ENCODE data around the gene WSB1. TPM values are rescaled to one million over a fixed set of nuclear protein-coding genes. Genes with fewer than 3 reads are reported as not detected.
A peak's percentile ranks its signal among the peaks of the same experiment; 100 is the strongest.

The WSB1 gene
- total RNA-seq, 8 experiments from 2014 or later: 64.9 to 305 (median 210) TPM

DNA sequence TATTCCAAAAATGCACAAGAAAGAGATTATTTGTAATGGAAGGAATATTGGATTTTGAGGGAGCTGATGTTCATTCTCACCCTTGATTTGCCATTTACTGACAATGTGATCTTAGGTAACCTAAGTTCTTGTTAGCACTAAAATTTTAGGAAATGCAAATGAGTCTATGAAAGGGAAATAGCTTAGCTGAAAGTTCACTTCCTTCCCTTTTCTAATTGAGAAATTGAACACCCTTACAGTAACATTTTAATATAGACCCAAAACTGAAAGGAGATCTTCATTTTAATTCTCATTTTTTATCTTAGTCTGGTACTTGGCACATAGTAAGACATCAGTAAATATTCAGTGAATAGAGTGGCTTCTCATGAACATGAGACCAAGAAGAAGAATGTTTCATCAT, 10.9 kb upstream of the WSB1 start:
- in situ Hi-C loops (cut with MboI; ENCODE audit: low pct_unique_long_range_greater_than_20kb in 2 of 9, low sequenced_read_pairs in 9 of 9, unreplicated experiment in 9 of 9): no loop called here
- Histone ChIP-seq H3K4me3 (no peak overlapping the region), H3K4me1 (replicated peaks in 1 of 2) (no peaks in the 10 kb centered on the region), H3K27ac (no peak overlapping the region)
- ATAC-seq (replicated peaks in 6 of 8): no peak

DNA sequence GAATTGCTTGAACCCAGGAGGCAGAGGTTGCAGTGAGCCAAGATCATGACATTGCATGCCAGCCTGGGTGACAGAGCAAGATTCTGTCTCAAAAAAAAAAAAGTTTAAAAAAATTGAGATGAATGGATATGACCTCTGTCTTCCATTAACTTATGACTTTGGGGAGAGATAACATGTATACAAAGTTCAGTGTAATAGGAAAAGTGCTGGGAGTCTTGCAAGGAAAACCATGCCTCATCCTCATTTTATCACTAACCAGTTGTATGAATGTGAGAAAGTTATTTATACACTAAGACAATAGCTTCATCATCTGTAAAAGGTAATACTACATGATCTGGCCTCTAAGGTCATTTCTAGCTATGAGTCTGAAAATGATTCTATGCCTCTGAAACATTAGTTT, 10.2 kb upstream of the WSB1 start:
- in situ Hi-C loops (cut with MboI; ENCODE audit: low pct_unique_long_range_greater_than_20kb in 2 of 9, low sequenced_read_pairs in 9 of 9, unreplicated experiment in 9 of 9): no loop called here
- no peak overlapping the region for H3K4me3 ChIP-seq
- H3K27ac ChIP-seq: no peak overlapping the region
- no peaks in the 10 kb centered on the region for H3K4me1 ChIP-seq (replicated peaks in 1 of 2)
- no peak for ATAC-seq (replicated peaks in 6 of 8)

DNA sequence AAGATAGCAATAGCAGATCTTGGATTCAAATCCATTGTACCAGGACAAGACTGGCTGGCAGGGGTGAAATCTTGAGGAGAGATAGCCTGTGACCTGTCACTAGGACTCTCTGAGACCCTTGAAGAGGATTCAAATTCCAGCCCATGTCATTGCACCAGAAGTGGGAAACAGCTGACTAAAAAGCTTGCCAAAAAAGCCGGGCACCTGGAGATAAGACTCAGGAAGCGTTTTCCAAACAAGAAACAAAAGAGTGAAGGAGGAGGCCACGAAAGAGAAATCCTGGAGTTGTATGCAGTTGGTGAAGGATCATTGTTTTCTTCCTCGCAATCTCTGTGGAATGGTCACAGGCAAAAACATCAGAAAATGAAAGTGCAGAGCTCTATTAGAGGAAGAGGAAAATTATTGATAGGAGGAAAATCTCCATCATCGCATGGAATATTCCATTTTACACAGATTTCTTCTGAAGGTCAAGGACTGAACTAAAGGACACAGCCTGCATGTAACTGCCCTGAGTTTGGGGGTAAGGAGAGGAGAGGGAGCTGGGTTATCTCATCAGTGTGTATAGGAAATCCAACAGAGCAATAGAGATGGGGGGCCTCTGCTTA, 9.0 kb upstream of the WSB1 start:
- H3K4me1 ChIP-seq (replicated peaks in 1 of 2): no peaks in the 10 kb centered on the region
- no peak overlapping the region for H3K27ac ChIP-seq
- in situ Hi-C loops (cut with MboI; ENCODE audit: low pct_unique_long_range_greater_than_20kb in 2 of 9, low sequenced_read_pairs in 9 of 9, unreplicated experiment in 9 of 9): no loop called here
- 46 to 100% (median 76%) methylated on average over 2 to 5 of the region's 5 CpGs for WGBS, 10 experiments
- no peak for ATAC-seq (replicated peaks in 6 of 8)
- no peak overlapping the region for H3K4me3 ChIP-seq

DNA sequence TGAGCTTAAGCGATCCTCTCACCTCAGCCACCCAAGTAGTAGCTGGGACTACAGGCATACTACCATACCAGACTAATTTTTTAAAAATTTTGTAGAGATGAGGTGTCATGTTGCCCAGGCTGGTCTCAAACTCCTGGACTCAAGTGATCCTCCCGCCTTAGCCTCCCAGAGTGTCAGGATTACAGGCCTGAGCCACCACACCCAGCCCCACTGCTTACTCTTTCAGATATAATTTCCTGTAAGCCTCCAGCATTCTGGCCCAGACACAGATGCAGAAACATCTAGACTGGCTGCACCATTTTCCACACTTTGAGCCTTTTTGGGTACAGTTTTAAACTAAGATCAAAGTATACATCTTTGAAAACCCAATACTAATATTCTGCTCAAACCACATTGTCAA, 8.4 kb upstream of the WSB1 start:
- peak in 1 of 8 experiments; percentile 38 for ATAC-seq (replicated peaks in 6 of 8)
- Histone ChIP-seq H3K27ac (no peak overlapping the region), H3K4me1 (replicated peaks in 1 of 2) (no peaks in the 10 kb centered on the region), H3K4me3 (no peak overlapping the region)
- WGBS, 10 experiments: 60 to 100% (median 100%) methylated on average over 1 of the region's 2 CpGs; no CpG with 5 or more reads in 6 of the 10 experiments
- in situ Hi-C loops (cut with MboI; ENCODE audit: low pct_unique_long_range_greater_than_20kb in 2 of 9, low sequenced_read_pairs in 9 of 9, unreplicated experiment in 9 of 9): no loop called here

DNA sequence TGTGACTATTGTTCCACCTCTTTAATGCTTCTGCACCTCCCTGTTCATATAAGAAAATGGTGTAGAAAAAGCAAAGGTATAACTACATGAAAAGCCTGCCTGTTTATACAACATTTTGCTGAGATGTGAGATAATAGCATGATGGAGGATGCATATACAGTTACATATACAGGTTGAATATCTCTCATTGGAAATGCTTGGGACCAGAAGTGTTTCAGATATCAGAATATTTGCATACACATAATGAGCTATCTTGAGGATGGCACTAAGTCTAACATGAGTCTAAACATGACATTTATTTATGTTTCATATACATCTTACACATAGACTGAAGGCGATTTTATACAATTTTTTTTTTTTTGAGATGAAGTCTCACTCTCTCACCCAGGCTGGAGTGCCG, 5.7 kb upstream of the WSB1 start:
- 64 to 100% (median 88%) methylated on average over 1 to 2 of the region's 2 CpGs; no CpG with 5 or more reads in 3 of the 10 experiments for whole genome bisulfite sequencing, 10 experiments
- in situ Hi-C loops (cut with MboI; ENCODE audit: low pct_unique_long_range_greater_than_20kb in 2 of 9, low sequenced_read_pairs in 9 of 9, unreplicated experiment in 9 of 9): no loop called here
- ATAC-seq (replicated peaks in 6 of 8): no peak
- Histone ChIP-seq H3K27ac (no peak overlapping the region), H3K4me3 (no peak overlapping the region), H3K4me1 (replicated peaks in 1 of 2) (peaks cover 1% of the 10 kb centered on the region in 2 donors)

DNA sequence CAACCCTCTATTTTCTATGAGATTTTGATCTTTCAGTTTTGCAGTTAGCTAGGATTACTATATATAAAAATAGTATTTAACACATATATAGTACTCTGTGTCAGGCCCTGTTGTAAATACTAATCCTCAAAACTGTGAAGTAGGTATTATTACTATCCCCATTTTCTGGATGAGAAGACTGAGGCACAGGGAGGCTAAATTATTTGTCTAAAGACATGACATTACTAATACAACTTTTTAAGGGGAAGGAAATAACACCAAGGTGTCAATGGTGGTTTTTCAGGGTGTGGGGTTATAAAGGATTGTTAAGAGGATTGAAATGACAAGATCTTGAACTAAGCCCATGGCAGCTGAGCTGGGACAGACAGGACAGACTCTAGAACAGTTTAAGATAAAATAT, 4.1 kb upstream of the WSB1 start:
- H3K4me3 ChIP-seq: no peak overlapping the region

DNA sequence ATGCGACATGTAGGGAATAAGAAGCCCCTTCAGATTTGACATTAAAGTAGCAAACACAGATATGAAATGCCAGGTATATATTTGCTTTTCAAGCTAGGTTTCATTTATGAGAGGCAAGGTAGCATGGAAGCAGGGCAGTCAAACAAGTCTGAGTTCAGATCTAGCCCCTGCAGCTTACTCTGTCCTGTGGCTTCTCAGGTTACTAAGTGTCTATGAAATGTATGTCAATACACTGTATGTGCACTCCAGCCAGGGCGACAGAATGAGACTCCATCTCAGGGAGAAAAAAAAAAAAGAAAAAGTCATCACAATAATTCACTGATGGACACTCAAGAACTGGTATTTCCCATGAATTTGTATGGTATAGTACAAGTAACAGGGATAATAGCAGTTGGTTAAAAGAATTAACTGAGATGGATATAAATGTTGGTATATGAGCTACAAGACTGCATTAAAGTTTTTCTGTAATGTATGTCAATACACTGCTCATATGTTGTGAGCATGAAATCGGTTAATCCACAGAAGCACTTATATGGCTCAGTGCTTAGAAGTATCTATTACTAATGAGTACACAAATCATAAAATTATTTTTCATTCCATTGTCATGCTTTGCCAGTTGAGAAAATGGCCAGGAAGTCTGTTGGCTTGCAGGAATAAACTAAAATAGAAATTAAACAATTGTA, 2.9 kb upstream of the WSB1 start:
- ATAC-seq (replicated peaks in 6 of 8): no peak
- WGBS, 10 experiments: 50 to 96% (median 78%) methylated on average over 1 to 3 of the region's 3 CpGs; no CpG with 5 or more reads in 1 of the 10 experiments
- in situ Hi-C loops (cut with MboI; ENCODE audit: low pct_unique_long_range_greater_than_20kb in 2 of 9, low sequenced_read_pairs in 9 of 9, unreplicated experiment in 9 of 9): no loop called here
- H3K27ac ChIP-seq: no peak overlapping the region
- H3K4me1 ChIP-seq (replicated peaks in 1 of 2): peaks cover 7% of the 10 kb centered on the region in 2 donors
- no peak overlapping the region for H3K4me3 ChIP-seq

More for the DNA sequence above, 4.1 kb upstream of the WSB1 start:
- in situ Hi-C loops (cut with MboI; ENCODE audit: low pct_unique_long_range_greater_than_20kb in 2 of 9, low sequenced_read_pairs in 9 of 9, unreplicated experiment in 9 of 9): no loop called here
- Histone ChIP-seq H3K27ac (no peak overlapping the region), H3K4me1 (replicated peaks in 1 of 2) (peaks cover 7% of the 10 kb centered on the region in 2 donors)
- no peak for ATAC-seq (replicated peaks in 6 of 8)

DNA sequence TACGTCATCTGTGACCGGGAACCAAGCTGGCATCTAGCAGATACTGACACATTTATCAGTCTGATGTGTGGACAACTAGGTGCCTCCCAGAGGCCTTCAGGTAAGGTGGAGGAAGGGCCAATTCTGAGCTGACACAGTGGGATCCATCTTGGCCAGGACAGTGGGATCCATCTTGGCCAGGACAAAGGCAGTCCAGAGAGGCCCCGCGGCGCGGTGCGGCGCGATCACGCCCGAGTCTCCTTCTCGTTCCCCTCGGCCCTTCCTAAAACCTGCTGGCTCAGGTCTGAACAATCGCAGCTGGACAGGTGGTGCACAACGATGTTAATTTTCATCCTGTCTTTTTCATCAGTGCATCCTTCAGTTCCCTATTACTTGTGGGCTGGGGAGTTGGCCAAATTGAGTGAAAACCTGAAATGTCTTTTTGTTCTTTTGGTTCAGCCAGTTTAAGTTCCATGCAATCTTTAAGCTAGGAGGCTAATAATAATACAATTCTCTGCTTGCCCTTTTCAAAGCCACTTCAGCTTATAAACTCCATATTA, 486 bp upstream of the WSB1 start:
- in situ Hi-C loops (cut with MboI; ENCODE audit: low pct_unique_long_range_greater_than_20kb in 2 of 9, low sequenced_read_pairs in 9 of 9, unreplicated experiment in 9 of 9): no loop called here
- peak overlapping the region; percentile 86 to 96 for H3K27ac ChIP-seq
- peaks cover 15% of the 10 kb centered on the region in 2 donors for H3K4me1 ChIP-seq (replicated peaks in 1 of 2)
- H3K4me3 ChIP-seq: peak overlapping the region; percentile 60 to 94 (median 75)
- peak in 4 of 8 experiments; percentile 0 to 1 (median 0) for ATAC-seq (replicated peaks in 6 of 8)
- 0 to 100% (median 75%) methylated on average over 1 to 10 of the region's 15 CpGs; no CpG with 5 or more reads in 3 of the 10 experiments for WGBS, 10 experiments

DNA sequence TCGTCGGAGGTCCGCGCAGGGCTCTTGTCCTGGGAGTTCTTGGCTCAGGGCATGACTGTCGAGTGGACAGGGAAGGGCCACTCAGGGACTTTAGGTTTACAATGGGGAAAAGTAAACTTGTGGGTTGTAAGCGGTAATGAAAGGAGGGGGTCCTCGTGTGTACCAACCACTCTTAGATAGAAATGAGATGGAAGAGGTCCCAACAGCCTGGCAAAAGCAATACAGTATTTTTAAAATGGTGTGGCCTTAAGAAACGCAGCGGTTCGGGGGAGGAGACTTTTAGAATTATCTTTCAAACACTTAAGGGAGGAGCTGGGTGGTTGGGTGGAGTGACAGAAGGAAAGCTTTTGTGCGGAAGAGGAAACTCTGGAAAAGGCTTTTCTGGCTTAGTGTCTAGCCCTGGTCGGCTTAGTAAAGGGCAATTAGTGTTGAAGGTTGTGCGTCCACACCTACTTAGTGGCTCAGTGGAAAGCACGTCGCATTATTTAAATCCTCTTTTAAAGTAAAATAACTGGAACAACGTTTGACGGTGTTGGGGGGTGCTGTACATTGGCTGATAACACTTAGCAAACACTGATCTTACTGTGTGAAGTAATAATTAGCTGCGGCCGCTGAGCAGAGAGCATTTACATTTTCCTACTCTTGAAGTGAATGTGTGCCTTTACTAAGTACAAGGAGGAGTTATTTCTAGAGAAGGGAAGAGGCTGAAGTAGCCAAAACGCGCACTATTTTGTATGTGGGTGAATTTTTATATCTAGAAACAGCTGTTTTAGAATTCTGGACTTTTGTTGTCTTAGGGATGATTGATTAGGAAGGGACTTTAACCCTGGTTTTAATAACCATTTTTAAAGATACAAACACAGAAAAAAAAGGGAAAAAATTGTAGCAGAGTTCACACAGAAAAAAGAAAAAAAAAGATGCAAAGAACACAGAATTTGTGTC, 1.0 kb downstream of the WSB1 start:
- 0 to 2% (median 0%) methylated on average over 2 to 16 of the region's 21 CpGs for WGBS, 10 experiments
- in situ Hi-C loops (cut with MboI; ENCODE audit: low pct_unique_long_range_greater_than_20kb in 2 of 9, low sequenced_read_pairs in 9 of 9, unreplicated experiment in 9 of 9): no loop called here
- H3K4me1 ChIP-seq (replicated peaks in 1 of 2): peaks cover 15 to 23% of the 10 kb centered on the region in 2 donors
- ATAC-seq (replicated peaks in 6 of 8): peak; percentile 8 to 65 (median 18)
- H3K4me3 ChIP-seq: peak overlapping the region; percentile 60 to 94 (median 75)
- H3K27ac ChIP-seq: peak overlapping the region; percentile 86 to 96

DNA sequence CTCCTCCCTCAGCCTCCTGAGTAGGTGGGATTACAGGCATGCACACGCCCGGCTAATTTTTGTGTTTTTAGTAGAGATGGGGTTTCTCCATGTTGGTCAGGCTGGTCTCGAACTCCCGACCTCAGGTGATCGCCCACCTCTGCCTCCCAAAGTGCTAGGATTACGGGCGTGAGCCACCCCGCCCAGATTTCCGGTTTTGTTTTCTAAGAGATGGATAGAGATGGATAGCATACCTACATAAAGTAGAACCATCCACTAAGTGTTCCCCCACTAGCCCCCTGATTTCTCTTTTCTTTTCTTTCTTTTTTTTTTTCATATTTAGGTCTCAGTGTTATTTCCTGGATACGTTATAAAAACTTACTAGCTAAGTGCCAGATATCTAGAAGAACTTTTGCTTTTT, 2.0 kb downstream of the WSB1 start:
- 0 to 52% (median 21%) methylated on average over 3 to 10 of the region's 10 CpGs for WGBS, 10 experiments
- peaks cover 17 to 31% of the 10 kb centered on the region in 2 donors for H3K4me1 ChIP-seq (replicated peaks in 1 of 2)
- ATAC-seq (replicated peaks in 6 of 8): no peak
- H3K27ac ChIP-seq: no peak overlapping the region
- peak overlapping the region; percentile 60 to 94 (median 75) for H3K4me3 ChIP-seq
- in situ Hi-C loops (cut with MboI; ENCODE audit: low pct_unique_long_range_greater_than_20kb in 2 of 9, low sequenced_read_pairs in 9 of 9, unreplicated experiment in 9 of 9): no loop called here

DNA sequence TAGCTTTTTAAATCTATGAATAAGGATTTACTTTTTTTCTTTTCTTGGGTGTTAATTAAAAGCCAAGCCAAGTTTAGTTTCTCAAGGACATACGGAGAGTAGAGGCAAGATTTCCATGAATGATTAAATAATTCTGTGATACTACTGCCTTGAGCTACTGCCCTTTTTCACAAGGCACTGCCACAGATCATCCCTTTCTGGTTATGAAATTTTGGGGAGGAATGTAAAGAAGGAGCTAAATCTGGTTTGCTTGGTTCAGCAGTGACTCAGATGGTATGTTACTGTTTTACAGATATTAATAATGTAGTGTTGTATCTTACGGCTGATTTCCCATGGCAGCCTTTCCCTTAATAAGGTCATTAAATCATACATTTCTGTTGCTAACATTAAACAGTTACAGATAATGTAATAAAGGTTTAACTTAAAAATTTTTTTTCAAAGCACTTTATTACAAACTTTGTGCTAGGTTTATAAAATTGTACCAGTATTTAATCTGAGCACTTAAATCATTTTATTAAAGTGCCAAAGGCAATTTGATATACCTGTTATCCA, 2.6 kb downstream of the WSB1 start:
- ATAC-seq (replicated peaks in 6 of 8): no peak

DNA sequence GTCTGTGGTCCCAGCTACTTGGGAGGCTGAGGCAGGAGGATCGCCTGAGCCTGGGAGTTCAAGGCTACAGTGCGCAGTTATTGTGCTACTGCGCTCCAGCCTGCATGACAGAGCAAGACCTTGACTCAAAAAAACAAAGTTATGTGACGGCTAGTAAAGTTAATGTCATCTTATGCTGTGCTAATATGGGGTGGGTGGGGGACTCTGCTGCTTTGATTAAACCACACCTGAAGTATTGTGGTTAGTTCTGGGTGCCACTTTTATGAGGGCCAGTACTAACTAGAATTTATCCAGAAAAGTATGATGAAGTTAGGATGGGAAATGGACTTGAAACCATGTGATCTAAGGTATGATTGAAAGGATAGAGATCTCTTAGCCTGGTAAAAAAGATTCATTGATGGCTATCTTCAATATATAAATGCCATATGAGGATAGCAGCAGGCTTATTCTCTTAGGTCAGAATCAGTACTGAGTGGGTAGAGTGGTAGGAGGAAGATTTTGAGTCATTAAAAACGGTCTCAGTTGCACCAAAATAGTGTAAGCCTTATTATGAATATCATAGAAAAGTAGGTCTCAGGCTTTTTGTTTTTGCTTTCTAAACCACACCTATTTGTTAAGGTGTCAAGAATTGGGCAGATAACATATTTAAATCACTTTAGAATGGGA, 5.6 kb downstream of the WSB1 start:
- in situ Hi-C loops (cut with MboI; ENCODE audit: low pct_unique_long_range_greater_than_20kb in 2 of 9, low sequenced_read_pairs in 9 of 9, unreplicated experiment in 9 of 9): loop anchor here in 1 of 9 experiments (25.0 kb wide), 1 partner anchor 113 kb away; no protein-coding TSS in a partner anchor
- Histone ChIP-seq H3K27ac (no peak overlapping the region), H3K4me1 (replicated peaks in 1 of 2) (peaks cover 19 to 29% of the 10 kb centered on the region in 2 donors), H3K4me3 (no peak overlapping the region)
- ATAC-seq (replicated peaks in 6 of 8): no peak
- 35 to 100% (median 89%) methylated on average over 1 to 5 of the region's 5 CpGs; no CpG with 5 or more reads in 1 of the 10 experiments for WGBS, 10 experiments

More for the DNA sequence above, 2.6 kb downstream of the WSB1 start:
- WGBS, 10 experiments: 0 to 75% (median 31%) methylated on average over 2 of the region's 2 CpGs; no CpG with 5 or more reads in 1 of the 10 experiments
- in situ Hi-C loops (cut with MboI; ENCODE audit: low pct_unique_long_range_greater_than_20kb in 2 of 9, low sequenced_read_pairs in 9 of 9, unreplicated experiment in 9 of 9): no loop called here
- Histone ChIP-seq H3K4me3 (peak overlapping the region; percentile 60 to 94 (median 75)), H3K4me1 (replicated peaks in 1 of 2) (peaks cover 21 to 33% of the 10 kb centered on the region in 2 donors), H3K27ac (no peak overlapping the region)

Data from motor neuron (in vitro differentiated cells).